NCI-H460 (cell line): ENCODE measurements around the gene IBA57. TPM values are rescaled to one million over a fixed set of nuclear protein-coding genes. Genes with fewer than 3 reads are reported as not detected.
"Not testable (repeated sequence)": the region's sequence is repeated elsewhere in the genome, so short reads cannot be mapped to it uniquely, and the experiment has no call there.

Experiments used
- DNase-seq: peaks from one replicate; pipeline ENCODE4 v3.0.0-alpha.2; 2016; ENCODE audit warnings: low read depth; ENCODE audit errors: extremely low read depth
- total RNA-seq: library from RNA; depleted of rRNA; stranded (reverse); fragments of >200 nt; shearing (Covaris generic); gene quantifications from 2 replicates; pipeline ENCODE4 v1.2.3, GENCODE V29; 2014

IBA57 gene
- total RNA-seq, 1 experiment from 2014 or later, result 3.7 TPM

DNA sequence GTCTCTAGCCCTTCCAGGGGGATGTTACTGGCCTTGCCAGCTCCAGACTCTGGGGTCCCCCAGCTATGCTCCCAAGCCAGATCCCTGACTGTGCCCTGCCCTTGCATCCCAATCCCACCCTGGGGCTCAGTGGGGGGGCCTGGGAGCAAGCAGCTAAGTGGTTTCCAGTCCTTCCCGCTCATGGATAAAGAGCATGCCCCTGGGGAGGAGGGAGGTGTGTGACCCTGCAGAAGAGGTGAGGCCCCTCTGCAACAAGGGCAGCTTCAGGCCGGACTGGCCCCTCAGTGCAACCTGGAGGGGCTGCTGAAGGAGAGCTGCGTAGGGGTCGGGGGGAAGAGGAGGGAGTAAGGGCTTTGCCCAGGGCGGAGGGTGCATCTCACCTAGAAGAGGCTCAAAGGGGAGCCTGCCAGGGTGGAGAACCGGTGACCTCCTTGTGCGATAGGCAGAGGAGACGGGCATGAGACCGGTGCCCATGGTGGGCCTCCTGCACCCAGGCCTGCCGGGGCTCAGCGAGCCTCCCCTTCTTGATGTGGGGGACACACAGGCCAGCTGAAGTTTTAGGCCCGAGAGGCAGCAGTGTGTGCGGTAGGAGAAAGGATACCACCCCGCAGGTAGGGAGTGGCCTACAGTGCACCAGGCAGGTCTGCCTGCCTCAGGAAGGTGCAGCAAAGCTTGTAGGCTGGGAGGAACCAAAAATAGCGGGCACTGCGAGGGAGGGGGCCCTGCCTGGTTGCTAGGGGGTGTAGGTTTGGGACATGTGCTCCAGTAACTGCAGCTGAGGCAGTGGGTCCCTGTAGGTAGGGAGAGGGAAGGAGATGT, 45.3 kb downstream of the IBA57 start:
- no peak for DNase-seq

DNA sequence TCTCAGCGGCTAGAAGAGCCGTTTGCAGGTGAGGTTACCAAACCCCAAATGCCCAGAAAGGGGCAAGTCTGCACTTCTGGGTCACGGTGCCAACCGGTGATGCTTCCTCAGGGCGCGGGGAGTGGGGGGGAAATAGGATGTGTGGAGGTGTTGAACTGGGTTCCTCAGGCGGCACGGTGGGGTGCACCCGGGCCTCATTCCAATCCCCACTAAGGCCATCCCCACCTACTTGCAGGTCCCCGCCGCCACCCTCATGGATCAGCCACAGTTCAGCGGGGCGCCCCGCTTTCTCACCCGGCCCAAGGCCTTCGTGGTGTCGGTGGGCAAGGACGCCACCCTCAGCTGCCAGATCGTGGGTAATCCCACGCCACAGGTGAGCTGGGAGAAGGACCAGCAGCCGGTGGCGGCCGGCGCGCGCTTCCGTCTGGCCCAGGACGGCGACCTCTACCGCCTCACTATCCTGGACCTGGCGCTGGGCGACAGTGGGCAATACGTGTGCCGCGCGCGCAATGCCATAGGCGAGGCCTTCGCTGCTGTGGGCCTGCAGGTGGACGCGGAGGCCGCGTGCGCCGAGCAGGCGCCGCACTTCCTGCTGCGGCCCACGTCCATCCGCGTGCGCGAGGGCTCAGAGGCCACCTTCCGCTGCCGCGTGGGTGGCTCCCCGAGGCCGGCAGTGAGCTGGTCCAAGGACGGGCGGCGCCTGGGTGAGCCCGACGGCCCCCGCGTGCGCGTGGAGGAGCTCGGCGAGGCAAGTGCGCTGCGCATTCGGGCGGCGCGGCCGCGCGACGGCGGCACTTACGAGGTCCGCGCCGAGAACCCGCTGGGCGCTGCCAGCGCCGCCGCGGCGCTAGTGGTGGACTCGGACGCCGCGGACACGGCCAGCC, 46.2 kb downstream of the IBA57 start:
- no peak for DNase-seq

DNA sequence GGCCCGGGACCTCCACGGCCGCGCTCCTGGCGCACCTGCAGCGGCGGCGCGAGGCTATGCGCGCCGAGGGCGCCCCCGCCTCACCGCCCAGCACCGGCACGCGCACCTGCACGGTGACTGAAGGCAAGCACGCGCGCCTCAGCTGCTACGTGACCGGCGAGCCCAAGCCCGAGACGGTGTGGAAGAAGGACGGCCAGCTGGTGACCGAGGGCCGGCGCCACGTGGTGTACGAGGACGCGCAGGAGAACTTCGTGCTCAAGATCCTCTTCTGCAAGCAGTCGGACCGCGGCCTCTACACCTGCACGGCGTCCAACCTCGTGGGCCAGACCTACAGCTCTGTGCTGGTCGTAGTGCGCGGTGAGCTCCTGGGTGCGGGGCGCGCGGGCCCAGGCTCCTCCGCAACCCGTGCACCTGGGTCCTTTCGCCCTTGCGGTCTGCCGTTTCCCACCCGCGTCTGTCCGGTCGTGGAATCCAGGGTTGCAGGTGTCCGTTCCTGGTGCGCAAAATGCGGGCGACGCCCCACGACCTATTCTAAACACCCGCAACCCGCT, 46.9 kb downstream of the IBA57 start:
- DNase-seq, result no peak

DNA sequence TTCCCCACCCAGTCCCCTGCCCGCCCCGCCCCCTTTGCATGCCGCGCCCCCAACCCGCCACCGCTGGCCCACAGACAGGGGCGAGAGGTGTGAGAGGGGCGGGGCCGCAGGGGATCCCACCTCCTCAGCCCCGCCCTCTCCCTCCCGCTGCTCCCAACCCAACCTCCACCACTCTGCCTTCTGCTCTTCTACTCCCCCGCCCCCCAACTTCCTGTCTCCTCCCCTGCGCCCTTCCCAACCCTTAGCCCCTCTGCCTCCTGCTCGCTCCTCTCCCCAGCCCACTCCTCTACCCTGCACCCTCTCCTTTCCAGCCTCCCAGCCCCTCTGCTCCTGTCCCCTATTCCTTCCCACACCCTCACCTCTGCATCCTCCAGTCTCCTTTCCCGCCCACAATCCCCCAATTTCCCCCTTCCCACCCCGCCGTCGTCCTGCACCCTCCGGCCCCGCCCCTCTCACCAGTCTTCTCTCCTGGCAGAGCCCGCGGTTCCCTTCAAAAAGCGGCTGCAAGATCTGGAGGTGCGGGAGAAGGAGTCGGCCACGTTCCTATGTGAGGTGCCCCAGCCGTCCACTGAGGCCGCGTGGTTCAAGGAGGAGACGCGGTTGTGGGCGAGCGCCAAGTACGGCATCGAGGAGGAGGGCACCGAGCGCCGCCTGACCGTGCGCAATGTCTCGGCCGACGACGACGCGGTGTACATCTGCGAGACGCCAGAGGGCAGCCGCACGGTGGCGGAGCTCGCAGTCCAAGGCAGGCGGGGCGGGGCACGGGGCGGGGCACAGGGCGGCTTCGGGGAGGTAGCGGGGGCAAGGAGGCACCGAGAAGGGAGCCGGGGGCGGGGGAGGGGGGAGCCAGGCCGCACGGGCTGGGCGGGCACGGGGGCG, 47.6 kb downstream of the IBA57 start:
- DNase-seq, result peak; percentile 86

DNA sequence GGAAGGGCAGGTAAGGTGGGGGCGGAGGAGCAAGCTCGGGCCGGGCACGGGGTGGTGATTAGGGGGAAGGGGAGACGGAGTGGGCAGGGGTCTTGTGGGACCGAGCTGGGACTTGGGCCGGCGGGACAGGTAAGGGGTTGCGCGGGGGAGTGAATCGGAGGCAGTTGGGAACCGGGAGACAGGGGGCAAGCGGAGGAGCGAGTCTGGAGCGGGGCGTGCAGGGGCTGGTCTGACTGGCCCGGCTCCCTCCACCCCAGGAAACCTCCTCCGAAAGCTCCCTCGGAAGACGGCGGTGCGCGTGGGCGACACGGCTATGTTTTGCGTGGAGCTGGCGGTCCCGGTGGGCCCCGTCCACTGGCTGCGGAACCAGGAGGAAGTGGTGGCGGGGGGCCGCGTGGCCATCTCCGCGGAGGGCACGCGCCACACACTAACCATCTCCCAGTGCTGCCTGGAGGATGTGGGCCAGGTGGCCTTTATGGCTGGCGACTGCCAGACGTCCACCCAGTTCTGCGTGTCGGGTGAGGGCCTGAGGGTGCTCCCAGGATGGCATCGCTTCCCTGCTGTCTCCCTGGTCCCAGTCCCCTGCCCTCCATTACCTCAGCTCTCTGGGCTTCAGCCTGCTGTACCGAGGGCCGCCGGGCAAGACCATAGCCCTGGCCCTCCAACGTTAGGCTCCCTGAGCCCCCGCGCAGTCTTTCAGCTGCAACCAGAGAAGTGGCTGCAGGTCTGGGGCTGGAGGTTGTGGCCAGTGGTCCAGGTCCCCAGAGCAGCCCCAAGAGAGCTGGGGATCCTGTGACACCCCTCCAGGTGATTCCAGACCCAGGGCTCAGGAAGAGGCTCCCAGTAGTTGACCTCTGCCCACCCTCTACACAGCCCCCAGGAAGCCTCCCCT, 48.6 kb downstream of the IBA57 start:
- DNase-seq, result no peak

DNA sequence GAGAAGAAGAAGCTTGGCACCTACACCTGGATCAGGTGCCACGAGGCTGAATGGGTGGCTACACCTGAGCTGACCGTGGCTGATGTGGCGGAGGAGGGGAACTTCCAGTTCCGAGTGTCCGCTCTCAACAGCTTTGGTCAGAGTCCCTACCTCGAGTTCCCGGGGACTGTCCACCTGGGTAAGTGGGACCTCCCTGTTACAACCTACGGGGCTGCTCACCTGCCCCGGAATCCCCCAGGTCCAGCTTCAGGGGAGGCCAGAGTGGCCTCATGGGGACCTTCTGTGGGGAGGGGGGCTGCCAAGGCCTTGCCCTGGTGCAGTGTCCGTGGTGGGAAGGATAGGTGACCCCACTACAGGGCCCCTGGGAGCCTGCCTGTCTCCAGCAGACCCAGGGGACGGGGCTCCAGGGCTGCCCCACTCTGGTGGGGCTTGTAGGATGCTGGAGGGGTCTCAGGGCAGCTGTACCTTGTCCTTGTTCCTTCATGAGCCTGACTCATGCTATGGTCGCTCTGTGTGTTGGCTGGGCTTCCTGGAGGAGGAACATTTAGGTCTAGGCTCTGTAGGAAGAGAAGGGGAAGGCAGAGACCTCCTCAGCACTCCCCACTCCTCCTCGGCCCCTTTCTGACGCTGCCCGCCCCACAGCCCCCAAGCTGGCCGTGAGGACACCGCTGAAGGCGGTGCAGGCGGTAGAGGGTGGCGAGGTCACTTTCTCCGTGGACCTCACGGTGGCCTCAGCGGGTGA, 49.5 kb downstream of the IBA57 start:
- DNase-seq, result no peak

DNA sequence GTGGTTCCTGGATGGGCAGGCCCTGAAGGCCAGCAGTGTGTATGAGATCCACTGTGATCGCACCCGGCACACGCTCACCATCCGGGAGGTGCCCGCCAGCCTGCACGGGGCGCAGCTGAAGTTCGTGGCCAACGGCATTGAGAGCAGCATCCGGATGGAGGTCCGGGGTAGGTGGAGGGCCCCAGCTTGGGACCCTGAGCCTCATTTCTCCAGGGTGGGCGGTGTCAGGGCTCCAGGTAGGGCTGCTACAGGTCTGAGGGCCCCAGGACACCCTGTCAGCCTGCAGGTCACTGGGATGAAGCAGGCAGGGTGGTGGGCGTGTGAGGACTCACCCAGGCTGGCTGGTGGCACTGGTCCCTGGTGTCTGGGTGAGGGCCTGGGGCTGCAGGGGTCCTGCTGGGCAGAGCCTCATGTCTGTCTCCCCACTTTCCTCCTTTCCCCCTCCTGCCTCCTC, 50.1 kb downstream of the IBA57 start:
- DNase-seq, result no peak

DNA sequence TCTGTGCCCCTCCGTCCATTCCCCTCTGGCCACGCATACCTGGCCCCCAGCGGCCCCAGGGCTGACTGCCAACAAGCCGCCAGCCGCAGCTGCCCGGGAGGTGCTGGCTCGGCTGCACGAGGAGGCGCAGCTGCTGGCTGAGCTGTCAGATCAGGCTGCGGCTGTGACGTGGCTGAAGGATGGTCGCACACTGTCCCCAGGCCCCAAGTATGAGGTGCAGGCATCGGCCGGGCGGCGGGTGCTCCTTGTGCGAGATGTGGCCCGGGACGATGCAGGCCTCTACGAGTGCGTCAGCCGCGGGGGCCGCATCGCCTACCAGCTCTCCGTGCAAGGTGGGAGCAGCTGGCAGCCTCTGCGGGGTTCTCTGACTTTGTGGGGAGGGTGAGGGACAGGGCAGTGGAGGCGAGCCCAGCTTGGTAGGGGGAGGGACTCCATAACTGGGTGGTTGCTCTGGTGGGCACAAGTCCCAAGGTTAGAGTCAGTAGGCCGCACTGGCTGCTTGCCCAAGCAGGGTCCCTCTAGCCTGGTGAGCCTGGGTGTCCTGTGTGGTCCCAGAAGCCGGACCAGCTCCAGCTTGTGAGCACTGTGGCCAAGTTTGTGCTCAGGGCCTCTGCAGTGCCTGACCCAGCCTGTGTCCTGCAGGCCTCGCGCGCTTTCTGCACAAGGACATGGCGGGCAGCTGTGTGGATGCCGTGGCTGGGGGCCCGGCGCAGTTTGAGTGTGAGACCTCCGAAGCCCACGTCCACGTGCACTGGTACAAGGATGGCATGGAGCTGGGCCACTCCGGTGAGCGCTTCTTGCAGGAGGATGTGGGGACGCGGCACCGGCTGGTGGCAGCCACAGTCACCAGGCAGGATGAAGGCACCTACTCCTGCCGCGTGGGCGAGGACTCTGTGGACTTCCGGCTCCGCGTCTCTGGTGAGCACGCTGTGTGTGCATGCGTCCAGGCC, 51.0 kb downstream of the IBA57 start:
- DNase-seq, result no peak

DNA sequence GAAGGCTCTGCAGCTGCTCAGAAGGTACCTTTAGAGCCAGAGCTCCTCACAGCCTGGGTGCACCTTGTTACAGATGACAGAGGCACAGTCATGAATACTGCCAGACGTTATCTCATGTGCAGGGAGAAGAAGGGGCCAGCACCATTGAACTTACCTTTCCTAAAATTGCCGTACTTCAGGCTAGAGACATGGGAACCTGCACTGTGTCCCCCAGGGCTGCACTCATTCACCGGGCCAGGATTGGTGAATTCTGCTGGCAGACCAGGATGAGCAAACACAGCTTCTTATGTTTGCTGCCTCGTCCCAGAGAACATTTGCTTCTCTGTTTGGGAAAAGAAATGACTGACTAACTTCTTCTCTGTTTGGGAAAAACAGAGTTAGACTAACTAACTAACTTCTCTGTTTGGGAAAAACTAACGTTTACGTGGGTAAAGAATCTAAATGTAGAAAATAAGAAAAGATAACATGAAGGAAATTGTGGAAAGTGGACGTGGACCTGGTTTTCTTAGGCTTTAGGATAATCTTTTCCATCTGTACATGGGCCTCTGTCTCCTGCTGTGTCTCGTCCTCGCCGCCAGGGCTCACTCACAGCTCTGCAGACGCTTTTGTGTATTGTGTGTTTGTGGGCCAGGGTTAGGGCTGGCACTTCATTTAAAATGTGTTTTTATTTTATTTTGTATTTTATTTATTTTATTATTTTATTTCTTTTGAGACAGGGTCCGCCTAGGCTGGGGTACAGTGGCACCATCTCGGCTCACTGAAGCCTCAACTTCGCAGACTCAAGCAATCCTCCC, 52.1 kb downstream of the IBA57 start:
- DNase-seq, result no peak

DNA sequence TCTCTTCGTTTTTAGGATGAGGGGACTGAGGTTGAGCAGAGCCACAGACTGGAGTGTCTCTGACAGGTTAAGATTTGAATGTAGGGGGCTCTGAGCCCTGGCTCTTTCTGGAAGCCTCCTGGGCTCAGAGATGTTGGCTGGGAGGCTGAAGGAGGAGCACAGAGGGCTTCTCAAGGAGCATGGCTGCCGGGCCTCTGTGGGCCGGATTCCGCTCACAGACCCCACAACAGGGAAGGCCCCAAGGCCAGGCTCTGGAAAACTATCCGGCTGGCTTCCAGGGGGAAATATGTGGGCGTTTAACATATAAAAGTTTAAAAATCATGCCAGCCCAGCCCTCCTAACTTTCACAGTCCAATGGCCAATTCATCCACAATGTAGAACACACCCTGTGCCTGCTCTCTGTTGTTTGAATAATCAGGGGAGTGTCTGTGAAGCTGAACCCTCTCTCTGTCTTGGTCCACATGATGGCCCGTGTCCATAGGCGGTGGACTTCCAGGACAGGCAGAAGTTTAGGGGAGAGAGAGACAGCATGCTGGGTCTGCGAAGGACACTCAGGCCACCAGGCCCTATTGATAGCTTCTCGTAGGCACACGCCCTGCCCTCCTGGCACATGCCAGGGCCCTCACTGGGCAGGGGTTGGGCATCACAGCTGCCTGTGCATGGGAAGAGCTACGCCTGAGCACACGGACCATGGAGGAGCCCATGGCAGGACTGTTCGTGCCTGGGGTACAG, 53.1 kb downstream of the IBA57 start:
- no peak for DNase-seq

DNA sequence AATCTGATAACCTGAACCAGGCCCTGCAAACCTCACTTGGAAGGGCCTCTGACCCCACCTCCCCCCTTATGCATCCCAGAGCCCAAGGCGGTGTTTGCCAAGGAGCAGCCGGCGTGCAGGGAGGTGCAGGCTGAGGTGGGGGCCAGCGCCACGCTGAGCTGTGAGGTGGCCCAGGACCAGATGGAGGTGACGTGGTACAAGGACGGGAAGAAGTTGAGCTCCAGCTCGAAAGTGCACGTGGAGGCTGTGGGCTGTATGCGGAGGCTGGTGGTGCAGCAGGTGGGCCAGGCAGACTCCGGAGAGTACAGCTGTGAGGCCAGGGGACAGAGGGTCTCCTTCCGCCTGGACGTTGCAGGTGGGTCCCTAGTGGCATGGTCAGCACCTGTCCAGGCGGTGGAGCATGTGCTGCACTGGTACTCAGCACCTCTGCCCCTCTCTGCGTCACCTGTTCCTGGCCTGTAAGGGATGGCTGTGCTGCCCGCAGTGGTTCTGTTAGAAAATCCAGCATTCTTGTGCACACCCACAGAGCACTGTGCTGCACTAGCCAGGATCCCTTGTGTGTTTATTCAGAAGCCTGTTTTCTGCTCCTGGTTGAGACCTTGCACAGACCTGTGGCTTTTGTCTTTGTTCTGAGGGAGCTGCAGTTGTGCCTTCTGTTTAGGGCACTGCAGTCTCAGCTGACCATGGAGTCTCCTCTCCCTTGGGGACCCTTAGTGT, 53.8 kb downstream of the IBA57 start:
- DNase-seq, result no peak

DNA sequence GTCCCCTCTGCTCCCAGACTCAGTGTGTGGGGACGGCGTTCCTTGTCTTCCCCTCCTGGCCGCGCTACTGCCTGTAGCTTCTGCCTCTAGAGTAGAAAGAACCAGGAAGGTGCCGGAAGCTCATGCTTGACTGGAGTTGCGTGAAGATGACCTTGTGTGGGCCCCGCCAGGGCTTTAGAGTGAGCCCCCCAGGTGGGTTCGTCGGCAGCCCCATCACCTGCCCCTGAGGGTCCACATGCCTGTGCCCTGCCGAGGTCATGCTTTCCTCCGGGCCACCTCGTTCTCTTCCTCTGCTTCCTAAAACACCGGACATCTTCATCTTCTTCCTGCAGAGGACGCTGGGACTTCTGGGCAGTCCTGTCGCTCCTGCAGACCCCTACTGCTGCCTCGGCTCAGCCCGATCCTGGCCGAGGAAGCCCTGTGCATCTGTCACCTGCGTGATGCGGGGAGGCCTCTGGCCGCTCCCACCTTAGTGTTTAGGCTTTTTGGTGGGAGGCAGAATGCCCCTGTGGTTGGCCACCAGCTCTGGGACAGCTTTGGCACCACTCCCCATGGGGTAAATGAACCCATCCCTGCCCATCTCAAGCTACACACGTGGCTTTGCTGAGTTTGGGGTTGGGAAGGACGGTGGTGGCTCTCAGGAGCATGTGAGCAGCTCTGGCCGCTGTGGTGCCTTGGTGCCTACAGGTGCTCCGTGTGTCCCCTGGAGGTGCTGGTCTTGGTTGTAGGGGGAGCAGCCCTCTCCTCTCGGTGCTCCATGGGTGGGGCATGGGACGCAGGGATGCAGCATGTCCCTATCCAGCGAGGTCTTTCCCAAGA, 54.6 kb downstream of the IBA57 start:
- DNase-seq, result no peak

DNA sequence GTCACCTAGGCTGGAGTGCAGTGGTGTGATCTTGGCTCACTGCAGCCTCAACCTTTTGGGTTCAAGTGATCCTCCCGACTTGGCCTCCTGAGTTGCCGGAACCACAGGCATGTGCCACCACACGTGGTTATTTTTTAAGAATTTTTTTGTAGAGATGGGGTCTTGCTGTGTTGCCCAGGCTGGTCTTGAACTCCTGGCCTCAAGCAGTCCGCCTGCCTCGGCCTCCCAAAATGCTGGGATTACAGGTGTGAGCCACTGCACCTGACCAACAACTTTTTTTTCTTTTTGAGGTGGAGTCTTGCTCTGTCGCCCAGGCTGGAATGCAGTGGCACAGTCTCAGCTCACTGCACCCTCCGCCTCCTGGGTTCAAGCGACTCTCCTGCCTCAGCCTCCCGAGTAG, 55.5 kb downstream of the IBA57 start:
- DNase-seq, result not testable (repeated sequence)

DNA sequence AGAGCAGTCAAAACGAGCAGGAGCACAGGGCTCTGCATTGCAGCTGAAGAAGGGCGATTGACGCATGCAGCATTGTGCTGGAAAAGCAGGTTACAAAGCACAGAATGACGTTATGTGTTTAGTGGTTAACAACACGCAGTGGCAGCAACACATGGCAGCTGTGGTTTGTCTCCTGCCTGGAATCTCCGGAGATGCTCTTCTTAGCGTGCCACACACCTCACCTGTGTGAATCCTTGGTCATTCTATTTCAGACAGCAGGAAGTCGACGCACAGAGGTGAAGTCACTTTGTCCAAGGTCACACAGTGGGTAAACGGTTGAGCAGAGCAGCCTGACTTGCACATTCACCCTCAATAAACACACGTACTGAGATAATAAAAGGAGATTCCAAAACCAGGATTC, 56.9 kb downstream of the IBA57 start:
- DNase-seq, result no peak
